Right forelimb (tissue), 1 donor: Measurements from ENCODE around the gene CDH13.

Source experiments
- DNase-seq: peaks from one replicate; pipeline ENCODE4 v3.0.0-alpha.2; 2018

The CDH13 gene

DNA sequence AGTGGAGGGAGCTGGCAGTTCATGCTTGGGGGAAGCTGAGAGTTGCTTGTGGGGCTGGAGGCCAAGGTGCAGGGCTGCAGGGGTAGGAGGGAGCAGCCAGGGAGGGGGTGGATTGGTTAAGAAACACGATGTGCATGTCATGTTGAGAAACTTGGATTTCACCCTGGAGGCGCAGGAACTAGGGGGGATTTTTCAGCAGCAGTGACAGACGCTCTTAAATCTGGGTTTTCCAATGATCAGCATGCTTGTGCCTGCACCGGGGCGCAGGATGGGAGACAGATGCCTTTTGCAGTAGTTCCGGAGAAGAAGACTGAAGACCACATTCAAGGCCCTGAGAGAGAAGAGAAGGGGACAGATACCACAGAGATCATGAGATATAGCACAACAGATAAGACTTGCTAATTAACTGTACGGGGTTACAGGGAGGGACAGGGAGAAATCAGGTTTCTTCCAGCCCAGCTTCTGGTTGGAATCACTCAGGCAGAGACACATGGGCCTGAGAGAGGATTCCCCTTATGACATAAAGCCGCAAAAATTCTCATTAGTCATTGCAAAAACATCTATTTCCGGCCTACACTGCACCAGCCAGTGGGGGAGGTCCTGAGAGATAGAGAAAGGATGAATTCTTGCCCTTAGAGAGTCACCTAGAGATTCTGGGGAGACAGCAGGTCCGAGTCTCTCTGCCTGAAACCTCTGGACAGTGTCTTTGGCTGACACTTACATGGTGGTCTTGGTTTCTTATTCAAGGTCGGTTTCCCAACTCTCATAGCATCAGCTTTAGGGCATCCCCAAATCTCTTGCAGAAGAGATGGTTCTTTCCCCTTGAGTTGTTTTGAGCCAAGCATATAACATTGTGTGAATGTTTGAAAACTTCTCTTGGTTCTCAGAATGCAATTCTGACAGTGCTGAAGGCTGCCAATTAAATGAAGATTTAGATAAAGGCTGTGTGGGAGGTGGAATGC, 27.1 kb downstream of the CDH13 start:
- no peak for DNase-seq

DNA sequence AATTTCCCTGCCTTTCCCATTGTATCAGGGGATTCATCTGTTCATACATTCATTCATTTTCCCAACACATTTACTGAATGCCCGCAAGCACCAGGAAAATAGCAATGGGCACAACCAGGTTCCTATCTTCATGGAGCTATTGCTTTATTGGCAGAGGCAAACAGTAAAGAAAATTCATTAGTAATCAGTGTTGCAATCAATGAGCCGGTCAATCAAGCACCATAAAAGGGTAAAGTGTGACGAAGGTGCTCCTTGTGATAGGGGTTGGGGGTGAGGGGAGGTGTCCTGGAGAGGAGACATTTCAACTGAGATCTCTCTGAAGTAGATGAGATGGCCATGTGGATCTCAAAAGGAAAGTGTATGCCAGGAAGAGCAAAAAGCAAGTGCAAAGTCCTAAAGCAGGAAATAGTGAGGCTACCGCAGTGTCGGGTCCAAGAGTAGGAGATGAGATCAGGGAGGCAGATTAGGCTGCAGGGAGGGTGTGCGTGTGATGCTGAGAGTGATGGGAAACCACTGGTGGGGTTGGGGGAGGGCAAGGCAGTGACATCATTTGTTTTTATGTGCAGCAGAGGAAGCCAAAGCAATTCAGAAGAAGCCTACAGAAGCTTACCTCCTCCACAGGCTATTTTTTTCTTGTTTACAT, 28.4 kb downstream of the CDH13 start:
- DNase-seq, result no peak

DNA sequence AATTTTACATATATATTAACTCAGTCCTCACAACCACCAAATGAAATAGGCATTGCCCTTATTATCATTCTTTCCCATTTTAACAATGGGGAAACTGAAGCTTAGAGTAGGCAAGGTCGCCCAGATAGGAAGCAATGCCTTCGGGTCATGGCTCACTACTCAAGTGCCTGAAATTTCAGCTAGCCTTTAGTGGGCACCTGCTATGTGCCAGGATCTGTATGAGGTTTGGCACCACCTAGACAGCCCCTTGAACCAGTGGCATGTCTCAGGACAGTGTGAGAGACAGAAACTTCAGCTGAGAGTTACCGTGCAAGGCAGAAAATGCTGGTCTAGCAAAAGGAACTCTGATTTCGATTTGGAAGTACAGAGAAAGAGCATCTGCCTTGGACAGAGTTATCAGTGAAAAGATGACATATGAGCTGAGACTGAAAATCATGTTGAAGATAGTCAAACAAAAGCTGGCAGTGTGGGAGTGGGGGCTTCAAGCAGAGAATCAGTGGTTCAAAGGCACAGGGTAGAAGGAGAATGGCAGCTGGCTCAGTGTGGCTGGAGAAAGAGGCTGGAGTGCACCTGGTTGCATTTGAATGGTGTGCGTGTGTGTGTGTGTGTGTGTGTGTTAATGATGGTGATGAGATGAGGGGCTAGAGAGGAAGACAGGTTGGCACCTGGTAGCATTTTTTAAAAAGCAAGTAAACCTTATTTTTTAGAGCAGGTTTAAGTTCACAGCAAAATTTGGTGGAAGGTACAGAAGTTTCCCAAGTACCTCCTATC, 29.1 kb downstream of the CDH13 start:
- no peak for DNase-seq

DNA sequence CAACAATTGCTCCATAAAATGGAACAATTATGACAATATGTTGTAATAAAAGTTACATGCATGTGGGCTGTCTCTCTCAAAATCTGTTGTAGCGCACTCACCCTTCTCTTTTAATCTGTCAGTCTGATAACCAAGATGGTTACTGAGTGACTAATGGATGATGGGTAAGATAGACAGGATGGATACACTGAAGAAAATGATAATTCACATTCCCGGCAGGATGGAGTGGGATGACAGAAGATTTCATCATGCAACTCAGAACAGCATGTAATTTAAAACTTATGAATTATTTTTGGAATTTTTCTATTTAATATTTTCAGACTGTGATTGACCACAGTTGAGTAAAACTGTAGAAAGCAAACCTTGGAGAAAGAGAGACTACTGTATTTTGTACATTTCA, 30.5 kb downstream of the CDH13 start:
- DNase-seq, result no peak

DNA sequence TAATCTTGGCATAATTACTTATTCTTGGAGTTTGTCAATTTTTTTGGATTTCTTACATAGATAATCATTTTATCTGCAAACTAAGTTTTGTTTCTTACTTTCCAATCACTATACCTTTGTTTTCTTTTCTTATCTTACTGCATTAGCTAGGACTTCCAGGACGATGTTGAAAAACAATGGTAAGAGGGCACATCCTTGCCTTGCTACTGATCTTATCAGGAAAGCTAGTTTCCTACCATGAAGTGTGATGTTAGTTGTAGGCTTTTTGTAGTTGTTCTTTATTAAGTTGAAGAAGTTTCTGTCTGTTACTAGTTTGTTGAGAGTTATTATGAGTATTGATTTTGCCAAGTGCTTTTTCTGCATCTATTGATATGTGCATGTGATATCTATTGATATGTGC, 31.0 kb downstream of the CDH13 start:
- DNase-seq, result no peak

DNA sequence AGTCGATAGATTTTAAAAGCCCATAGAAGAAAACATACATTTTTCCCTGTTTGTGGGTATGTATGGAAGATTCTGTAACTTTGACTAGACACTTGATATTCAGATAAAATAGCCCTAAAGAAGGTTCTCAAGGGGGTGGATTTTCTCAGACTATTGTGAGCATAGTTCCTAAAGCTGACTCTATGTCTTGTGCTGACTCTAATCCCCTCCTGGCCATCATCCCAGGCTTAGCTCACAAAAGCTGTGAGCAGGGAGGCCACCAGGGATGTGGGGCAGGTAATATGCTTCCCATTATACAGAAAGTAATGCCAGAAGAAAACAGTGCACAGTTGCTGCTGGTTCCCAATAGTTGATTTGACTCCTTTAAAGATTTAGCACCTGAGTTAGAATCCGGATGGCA, 32.0 kb downstream of the CDH13 start:
- DNase-seq, result no peak

GRCh38 chr16:82660075-82660645, 33.4 kb downstream of the CDH13 start:
- peak; percentile 66 for DNase-seq

GRCh38 chr16:82660966-82661365, 34.2 kb downstream of the CDH13 start:
- no peak for DNase-seq

DNA sequence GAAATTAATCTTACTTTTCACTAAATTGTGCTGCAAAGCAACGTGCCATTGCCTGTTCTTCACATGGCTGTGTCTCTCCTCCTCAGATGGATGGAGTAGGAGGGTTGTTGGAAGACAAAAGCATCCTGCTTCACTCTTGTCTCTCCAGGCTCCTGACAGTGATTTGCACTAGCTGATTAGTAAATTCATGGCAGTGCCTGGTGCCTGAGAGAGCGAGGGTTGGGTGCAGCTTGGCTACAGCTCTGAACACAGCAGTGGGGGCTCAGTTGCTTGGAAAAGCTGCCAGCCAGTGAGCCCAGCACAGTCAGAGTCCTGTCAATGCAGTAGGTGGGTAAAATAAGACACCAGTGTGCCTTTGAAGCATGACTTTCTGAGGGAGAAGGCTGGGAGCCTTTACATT, 37.4 kb downstream of the CDH13 start:
- DNase-seq, result no peak

- DNase-seq, result no peak
Observed at GRCh38 chr16:82665025-82665424, 38.3 kb downstream of the CDH13 start.

DNA sequence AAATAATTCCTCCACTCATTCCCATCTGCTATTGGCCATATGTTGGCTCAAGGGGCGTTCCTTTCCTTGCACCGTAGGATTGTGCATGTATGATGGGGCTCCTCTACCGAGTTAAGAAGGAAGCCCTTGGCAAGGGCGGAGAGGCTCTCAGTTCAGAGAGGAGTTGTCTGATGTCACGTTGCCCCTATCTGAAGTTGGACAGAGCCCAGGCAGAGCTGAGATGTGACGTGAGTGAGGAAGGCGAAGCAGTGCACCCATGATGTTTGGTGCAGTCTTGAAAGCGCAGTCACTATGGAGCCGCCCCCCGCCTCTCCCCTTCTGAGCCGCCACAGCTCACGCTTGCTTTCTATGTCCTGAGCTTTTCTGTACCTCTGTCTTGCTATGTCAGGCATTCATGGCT, 40.7 kb downstream of the CDH13 start:
- DNase-seq, result no peak

DNA sequence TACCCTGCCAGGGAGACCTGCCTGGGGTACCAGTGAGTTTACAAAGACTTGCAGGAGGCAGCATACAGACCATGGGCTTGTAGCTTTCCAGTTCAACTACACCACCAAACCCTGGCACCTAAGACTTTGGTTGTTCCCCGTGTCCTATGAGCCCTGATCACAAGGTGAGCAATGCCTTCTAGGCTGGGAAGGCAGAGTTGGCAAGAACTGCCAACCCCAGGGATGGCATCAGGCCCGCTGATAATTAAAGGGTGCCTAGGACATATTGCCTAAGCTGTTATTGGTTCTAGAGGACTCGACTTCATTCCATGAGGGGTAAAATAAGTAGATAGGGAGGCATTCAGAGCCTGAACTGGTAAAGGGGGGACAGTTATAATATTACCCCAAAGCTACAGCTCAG, 41.3 kb downstream of the CDH13 start:
- DNase-seq, result no peak

DNA sequence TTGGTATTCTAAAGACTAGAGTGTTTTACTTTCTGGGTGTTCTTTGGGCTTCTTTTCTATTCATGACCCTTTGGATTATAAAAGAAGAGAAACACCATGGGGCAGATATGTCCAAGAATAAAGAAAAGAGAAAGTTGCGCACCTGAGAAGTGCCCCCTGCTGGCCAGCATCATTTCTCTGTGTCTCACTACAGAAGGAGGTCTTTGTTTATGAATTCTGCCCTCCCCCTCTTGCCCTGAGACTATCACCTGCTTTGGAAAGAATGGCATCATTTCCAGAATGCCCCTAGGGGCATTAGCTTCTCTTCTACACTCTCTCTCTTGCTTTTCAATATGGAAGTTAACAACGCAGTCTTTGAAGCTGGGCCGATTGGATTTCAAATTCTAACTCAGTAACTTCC, 45.0 kb downstream of the CDH13 start:
- DNase-seq, result no peak

GRCh38 chr16:82672676-82673075, 45.9 kb downstream of the CDH13 start:
- no peak for DNase-seq

DNA sequence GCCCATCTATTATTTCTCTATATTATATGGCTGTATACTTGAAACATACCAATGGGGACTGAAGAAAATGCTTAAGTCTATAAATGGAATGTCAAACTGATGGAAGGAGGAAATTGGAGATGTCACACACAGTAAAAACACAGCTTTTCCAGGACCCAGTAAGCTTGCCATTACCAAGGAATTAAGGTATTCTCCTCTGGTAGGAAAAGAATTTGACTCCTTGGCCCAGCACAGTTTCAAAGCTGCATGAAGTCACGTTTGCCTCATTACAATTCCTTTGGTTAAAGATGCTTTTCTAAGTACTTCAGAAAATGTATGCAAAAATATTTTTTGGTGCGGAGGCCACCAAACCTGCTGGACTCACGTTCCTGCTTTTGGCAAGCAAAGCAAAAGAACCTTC, 48.5 kb downstream of the CDH13 start:
- no peak for DNase-seq

GRCh38 chr16:82681592-82681991, 54.8 kb downstream of the CDH13 start:
- no peak for DNase-seq

DNA sequence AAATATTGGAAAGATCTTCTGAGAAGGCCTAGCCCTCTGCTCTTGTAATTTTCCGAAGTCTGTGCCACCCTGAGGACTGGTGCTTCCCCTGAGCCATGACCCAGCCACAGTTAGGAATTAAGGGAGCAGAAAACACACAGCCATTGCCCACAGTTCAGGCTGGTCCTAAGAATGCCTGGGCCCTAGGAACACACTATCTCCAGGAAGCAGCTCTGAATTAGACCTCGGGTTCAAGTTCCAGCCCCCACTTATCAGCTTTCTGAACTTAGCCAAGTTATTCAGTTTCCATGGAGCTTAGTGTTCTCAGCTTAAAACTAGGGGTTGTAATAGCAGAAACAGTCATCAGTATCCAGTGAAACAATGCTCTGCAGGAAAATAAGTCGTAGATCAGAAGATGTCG, 56.0 kb downstream of the CDH13 start:
- DNase-seq, result no peak

DNA sequence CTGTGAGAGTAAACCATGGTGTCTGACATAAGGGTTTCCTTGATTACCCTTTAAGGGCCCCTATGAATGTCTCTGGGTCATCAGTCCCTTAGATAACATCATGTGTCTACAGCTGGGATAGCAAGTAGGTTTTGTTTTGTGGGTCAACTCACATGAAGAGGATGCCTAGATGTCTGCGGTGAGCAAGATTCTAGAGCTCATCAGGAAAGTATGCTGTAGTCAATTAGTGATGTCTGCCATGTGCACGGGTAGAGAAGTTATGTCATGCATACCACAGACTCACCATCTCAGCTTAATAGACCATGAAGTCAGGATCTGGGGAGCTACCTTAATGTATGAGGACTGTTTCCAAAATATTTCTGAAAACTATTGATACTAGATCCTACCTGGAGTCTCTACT, 57.5 kb downstream of the CDH13 start:
- DNase-seq, result no peak

DNA sequence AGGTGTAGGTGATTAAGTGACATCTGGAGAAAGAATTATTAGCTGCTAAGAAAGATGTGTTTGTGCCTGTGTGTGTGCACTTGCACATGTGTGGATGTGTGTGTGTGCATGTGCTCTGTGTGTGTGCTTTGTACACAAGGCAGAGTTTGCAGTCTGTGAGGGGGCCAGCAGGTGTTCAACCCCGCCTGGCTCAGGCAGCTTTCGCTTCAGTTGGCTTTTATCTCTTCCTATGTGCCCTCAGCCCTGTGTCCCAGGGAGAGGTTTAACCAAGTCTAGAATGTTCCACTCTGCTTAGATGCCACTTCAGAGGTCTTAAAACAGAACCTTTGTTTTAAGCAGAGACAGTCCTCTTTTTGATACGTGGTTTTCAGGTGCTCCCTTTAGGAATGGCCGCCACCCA, 58.8 kb downstream of the CDH13 start:
- no peak for DNase-seq

- no peak for DNase-seq
Observed at GRCh38 chr16:82694239-82694874, 67.6 kb downstream of the CDH13 start.

DNA sequence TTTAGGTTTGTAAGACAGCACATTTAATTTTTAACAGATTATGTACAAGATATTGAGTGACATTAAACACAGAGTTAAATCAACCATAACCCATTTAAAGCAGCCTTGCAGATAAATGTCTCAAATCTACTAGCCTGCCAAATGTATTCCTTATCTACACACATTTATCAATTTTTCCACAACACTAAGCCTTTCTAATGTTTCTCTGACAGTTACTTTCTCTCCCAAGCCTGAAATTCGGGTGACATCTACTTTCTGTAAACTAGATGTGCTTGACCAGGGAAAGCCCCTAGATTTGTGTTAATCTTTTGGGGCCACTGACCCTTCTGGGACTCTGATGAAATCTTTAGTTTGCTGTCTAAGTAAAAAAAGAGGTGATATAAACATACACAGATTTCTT, 69.0 kb downstream of the CDH13 start:
- no peak for DNase-seq

DNA sequence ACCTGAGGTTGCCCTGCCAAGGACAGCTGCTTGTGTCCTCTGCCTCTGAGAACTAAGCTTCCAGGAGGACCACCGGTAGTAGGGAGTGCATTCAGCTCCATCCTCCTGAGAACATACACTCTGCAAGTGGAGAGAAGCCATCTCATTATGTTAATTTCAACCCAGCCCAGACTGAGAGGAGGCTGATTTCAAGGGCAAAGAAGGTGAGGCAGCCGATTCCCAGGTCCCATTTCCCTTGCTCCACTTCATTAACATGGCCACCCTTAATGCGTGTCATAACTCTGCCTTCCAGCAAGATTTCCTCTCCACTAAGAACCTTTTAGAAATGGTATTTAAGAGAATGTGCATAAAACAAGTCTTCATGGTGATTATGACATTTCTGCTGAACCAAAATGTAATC, 72.5 kb downstream of the CDH13 start:
- DNase-seq, result no peak
